NOMO-1 (cell line): ENCODE measurements around the gene FBLN5.
"Not testable (repeated sequence)": the region's sequence is repeated elsewhere in the genome, so short reads cannot be mapped to it uniquely, and the experiment has no call there.

Experiments
- DNase-seq, 2 experiments: peaks; one replicate each; lab custom pipeline; 2025; ENCODE audit not compliant: unreplicated experiment in 2 of 2; lab: John Stamatoyannopoulos, UW

Gene FBLN5

DNA sequence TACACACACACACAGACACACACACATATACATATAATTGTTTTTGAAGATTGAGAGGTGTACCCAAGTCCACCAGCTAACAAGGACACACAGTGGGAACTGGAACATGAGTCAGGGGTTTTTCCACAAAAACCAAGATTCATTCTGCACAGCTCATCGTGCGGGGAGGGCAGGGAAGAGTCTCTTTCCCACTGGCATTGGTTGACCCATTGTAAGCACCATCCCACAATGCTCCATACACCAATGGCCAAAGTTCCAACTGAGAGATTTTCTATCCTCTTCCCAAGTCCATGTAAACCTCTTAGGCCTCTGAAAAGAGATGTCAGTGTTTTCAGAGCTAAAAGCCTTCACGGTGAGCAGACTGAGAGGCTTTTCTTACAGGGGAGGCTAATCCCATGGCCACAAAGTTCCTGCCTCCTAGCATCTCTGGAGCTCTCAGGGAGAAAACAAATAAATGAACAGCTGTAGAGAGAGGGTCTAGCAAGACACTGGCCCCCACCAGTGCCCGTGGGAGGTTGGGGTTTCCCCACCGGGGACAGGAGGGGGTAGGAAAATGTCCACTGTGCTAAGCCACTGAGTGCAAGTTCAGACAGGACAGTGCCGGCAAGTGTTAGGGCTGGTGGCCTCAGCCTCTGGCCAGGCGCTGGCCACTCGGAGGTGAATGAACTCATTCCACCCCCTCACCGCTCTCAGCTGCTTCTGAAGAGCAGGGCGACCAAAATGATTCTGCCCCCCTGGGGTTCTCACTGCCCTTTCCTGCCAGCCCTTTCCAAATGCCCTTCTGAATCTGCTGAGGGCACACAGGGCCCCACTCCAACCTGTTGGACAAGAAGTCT, 58.6 kb downstream of the FBLN5 start:
- no peak for DNase-seq

GRCh38 chr14:91886961-91887360, 60.5 kb downstream of the FBLN5 start:
- DNase-seq, result no peak

GRCh38 chr14:91885839-91886238, 61.7 kb downstream of the FBLN5 start:
- no peak for DNase-seq

- DNase-seq, result no peak
These were observed 62.3 kb downstream of the FBLN5 start for GRCh38 chr14:91885113-91885712.

DNA sequence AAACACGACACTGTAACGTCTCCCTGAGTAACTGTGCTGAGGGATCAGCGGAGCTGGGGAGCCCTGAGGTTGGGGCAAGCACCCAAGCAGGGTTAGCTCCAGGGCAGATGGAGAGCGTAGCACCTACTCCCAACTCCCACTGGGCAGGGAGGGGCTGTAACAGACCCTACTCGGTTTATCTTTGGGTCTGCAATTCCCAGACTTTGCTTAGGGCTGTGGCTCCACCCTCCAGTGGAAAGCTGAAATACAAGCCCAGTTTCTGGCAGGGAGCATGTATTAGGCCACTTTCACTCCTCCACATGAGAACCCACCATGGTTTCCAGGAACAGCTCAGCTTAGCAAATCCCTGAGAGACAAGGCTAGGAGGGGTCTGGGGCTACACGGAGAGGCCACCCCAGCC, 62.8 kb downstream of the FBLN5 start:
- DNase-seq, result no peak

- no peak for DNase-seq
These were observed 63.7 kb downstream of the FBLN5 start for GRCh38 chr14:91883753-91884152.

DNA sequence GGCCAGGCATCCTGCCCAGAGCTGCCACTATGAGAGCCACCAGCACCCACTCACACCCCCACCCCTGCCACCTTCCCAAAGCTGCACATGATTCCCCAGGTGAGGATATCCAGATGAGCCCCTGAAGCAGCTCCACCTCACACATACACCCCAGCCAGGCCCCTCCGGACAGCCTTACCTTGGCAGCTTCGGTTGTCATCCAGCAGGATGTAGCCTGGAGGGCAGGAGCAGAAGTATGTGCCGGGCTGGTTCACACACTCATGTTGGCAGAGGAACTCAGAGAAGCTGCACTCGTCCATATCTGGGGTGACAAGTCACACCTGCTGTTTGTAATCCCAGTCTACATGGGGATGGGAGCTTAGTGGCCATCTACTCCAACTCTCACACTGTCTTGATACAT, 64.7 kb downstream of the FBLN5 start:
- no peak for DNase-seq

- DNase-seq, result no peak
These were observed 65.1 kb downstream of the FBLN5 start for GRCh38 chr14:91882369-91882768.

DNA sequence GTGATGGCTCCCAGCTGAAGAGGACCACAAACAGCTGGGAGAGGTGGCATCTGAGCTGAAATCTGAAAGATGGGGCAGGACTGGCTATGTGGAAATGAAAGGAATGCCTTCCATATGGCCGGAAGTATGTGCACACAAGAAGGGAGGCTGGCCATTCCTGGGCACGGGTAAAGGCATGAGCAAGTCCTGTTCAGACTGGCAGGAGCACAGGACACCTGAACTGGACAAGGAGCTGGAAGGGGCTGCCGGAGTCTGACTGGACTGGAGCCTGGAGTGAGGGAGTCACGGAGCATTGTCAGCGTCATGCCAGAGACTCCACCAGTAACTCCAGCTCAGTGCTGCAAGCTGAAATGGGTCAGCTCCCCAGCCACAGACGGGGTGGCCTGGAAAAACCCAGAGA, 68.3 kb downstream of the FBLN5 start:
- no peak for DNase-seq

DNA sequence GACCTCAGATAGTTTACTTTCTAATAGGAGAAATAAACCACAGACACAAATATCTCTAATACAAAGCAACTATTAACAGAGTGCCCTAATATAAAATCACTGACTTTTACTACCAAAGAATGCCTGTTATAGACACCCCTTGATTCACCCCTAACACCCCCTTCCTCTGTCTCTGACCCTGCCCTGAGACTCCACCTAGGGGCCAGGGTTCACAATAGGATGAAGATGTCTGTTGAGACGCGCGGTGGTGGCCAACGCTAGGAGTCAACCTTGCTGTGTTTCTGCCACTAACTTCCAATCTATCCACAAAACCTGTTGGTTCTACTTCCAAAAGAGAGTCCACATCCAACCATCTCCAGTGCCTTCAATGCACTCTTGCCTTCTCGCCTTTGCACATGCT, 69.2 kb downstream of the FBLN5 start:
- no peak for DNase-seq

DNA sequence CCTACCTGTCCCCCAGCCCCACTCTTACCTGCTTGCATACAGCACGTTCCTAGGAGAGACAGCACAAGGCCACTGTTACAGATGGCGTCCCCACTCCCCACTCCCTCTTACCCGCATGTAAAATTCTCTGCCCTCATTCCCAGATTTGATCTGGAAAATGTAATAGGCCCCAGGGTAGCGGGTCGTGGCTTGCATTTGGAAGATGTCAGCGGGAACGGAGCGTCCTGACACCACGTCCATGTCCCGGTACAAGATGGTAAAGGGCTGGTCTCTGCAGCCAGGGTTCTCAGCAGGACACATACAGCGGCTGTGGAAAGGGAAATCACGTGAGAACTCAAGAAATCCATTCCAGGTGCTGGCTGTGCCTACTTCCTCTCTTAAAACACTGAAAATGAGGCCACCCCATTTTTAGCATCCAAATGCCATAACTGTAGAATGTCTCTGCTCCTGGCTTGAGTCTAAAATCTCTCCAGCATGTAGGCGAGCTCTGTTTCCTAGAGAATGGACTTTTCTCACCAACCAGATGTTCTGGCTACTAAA, 70.0 kb downstream of the FBLN5 start:
- no peak for DNase-seq

DNA sequence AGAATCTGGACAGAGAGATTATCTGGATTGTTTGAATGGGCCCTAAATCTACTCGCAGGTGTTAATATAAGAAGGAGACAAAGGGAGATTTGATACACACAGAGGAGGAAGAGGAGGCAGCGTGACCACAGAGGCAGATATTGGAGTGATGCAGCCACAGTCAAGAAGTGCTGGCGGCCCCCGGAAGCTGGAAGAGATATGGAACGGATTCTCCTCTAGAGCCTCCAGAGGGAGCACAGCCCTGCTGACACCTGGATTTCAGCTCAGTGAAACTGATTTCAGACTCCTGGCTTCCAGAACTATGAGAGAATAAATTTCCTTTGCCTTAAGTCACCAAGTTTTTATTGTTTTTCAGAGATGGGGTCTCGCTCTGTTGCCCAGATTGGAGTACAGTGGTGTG, 71.0 kb downstream of the FBLN5 start:
- DNase-seq, result no peak

DNA sequence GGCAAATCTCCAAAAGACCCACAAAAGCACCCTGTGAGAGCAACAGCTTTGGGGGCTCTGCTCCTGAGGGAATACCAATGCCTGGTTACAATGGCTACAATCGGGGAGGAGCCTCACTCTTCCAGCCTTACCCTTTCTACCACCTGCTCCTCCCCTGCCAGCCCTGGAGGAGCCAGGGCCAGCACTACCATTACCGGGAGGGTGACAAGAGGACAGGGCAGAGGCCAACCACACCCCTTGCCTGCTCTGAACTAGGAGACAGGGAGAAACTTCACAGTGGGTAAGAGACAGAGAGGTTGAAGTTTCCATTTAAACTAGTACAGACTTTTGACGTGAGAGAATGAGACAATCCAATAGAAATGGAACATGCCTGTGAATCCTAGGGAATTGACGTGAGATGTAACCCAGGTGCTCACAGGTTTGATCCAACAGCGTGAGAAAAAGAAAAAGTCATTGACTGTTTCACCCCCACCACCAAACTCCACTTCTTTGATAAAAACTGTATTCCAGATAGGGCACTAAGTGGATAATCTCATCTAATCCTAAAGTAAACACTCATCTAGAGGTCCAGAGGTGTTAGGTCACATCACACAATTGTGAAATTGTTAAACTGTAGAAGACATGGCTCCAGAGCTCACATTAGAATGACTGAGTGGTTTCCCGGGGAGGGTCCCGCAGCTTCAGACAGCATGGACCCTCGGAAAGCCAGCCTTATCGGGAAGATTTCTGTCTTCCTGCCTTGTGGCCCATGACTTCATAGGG, 71.8 kb downstream of the FBLN5 start:
- DNase-seq, result no peak

DNA sequence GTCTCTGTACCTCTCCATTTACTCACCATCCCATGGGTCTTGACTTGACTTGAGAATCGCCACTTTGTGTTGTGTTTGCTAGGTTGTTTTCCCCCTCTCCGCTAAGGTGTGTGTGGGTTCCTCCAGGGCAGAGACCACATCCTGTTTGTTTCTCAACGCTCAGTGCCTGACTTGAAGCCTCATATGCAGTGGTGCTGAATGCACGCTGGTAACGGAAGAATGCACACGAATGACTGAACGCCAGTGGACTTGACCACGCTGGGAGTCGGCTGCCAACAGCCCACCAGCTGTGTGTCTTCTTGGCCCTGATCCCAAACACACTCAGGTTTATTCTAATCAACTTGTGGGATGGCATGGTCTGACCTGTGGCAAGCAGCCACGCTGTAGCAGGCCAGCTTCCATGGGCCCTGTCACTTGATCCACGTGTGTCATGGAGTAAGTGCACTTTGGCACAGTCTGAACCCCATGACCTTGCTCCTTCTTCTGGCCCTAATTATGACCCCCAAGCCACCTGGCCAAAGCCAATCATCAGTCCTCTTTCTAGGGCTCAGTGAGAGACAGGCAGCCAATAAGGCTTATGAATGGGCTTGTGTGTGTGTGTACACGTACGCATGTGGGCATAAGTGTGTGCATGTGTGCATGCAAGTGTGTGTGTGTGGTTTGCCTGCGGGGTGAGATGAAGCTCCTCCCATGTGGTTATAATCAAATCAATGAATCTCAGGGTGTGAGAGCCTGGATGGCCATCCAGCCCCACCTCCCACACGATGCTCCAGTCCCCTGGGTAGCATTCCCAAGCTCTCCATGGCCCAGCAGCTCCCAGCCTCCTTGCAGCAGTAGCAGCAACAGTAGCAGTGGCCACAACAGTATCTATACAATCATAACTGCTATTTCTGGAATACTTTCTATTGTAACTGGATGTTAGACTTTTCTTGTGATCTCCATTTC, 73.8 kb downstream of the FBLN5 start:
- DNase-seq, result peak; percentile 14 to 15

GRCh38 chr14:91872517-91873470, 74.7 kb downstream of the FBLN5 start:
- DNase-seq, result peak; percentile 50 to 69

DNA sequence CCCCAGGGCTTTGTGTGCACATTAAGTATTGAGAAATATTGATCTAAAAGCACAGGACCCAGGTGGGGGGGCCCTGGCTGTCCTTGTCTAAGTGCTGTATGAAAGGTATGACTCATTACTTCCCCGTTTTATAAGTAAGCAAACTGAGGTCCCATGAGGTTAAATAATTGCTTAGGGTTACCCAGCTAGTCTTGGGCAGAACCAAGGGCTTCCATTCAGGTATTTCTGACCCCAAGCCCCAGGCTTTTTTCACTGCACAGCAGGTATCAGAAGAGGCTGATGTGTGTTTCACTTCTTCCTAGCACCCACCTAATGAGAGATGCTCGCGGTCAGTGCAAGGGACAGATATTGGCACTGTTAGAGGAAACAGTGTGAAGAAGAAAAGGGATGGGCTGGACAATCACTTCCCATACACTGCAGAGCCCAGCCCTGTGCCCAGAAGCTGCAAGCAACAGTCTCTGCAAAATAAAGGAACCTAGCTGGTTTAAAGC, 75.4 kb downstream of the FBLN5 start:
- DNase-seq, result peak; percentile 60 to 69

DNA sequence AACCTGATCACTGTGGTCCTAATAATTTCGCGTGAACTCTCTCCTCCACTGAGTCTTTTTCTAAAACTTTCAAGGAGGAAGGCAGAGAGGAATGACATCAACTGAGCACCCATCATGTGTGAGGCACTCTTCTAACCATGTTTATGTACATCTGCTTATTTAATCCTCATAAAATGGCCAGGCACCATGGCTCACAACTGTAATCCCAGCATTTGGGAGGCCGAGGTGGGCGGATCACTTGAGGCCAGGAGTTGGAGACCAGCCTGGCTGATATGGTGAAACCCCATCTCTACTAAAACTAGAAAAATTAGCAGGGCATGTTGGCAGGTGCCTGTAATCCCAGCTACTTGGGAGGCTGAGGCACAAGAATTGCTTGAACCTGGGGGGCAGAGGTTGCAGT, 76.1 kb downstream of the FBLN5 start:
- DNase-seq, result not testable (repeated sequence)

GRCh38 chr14:91870890-91871289, 76.6 kb downstream of the FBLN5 start:
- no peak for DNase-seq

DNA sequence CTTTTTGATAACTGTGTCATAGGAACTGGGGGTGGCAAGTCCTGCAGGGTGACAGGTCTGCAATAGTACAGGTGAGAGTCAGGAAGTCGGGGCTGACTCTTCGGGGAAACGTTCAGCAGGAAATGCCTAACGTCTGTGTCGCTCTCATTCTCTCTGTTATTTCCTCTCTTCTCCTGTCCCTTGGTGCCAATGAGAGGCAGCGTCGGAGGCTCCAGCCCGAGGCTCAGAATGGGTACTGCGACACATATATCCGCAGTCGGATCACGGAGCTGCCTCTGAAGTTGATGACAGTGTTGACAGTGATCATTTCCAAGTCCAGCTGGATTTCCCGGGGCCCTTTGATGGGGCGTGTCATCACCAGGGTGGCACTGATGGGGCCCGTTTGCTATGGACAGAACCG, 77.5 kb downstream of the FBLN5 start:
- no peak for DNase-seq
